ENCODE results near the gene USP6NL.

The USP6NL gene

GRCh38 chr10:11404901-11405300 lies 206.5 kb downstream of the USP6NL start:
- no peak for DNase-seq
